Posterior cingulate gyrus (tissue), 11 donors: ENCODE measurements around the gene NSUN2.

Experiments
- DNase-seq, 10 donors: peaks; one replicate each; pipeline versions ENCODE4 v3.0.0 to v3.0.0-alpha.2; 2020 to 2021; ENCODE audit warnings: mixed read lengths in 3 of 10
- intact Hi-C: fragments of 100-400 bp; cut with DNase I; formaldehyde crosslinking; loops from one replicate; pipeline ENCODE4 v1.15.1; 2023

Gene NSUN2

DNA sequence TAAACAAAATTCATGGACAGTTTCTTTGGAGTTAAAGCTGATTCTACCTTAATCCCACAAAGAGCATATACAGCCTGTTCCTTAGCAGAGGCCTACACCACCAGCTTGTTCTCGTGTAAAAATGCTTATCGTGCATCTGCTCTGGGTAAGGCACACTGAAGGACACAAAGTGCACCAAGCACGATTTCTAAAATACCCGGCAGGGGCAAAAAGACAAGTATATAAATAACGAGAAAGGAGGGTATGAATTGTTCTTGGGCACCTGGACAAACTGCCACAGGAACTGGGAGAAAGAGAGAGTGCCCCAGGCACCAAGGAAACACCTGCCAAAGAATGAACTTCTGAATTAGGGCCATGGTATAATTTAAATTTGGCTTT is 25.3 kb downstream of the NSUN2 start:
- intact Hi-C loops, result no loop called here
- DNase-seq, result no peak

DNA sequence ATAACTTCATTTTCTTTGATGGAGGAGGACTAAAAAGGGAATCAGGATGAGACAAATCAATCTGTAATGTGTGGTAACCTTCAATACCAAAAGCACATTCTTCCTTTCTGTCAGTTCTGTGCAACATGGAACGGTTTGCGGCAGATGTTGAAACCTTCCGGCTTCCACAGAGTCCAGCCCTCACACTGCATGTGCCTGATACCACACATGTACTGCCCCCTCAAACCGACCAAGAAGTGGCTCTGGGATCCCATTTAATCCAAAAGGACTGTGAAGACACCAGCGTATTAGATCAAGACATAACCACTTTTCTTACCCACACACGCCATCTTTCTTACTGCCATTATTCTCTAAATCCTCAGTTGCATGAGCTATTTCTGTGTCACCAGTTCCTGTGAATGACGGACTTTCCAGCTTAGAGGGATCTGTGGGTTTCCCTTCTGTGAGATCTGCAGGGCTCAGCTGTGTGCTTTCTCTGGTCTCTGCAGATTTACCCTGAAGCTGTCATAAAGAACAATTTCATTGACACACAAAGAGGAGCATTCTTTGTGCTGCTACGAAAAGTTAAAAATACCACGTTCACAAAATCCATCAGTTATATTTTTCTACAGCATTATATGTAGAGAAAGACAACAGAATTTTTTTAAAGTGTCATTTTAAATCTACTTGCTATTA is 25.8 kb downstream of the NSUN2 start:
- DNase-seq, result no peak
- intact Hi-C loops, result no loop called here

DNA sequence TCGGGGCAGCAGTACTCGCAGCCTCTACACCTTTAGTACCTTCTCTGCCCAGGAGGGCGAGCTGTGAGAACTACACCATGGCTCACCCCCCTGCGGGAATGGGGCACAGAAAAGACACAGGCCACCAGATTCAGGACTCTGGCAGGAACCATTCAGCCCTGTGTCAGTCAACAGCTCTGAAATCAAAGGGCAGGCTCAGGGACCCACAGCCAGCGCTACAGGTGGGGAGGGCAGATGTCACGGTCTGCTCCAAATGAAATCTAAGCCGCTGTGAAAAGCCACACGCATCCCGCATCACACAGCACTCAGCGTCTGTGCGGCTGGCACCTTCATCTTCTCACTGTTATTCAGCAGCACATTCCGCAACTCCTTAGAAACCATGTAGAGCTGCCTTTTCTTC is 27.9 kb downstream of the NSUN2 start:
- no peak for DNase-seq
- intact Hi-C loops, result no loop called here

DNA sequence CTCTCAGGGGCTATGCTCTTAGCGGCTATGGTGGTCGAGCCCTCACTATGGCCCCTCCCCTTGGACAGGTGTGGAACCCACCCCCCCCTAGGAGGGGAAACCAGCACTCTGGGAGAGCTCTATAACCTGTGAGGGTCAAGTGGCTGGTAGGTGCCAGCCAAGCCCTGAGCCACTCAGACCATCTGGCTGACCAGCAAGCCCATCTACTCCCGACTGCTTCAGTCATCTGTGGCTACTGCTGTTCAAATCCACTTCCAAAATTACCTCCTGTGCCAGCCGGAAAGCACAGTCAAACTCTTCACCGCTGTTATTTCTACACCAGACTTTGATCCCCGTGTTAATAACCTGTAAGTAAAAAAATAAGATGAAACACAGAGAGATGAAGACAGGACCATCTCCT is 28.5 kb downstream of the NSUN2 start:
- intact Hi-C loops, result no loop called here

DNA sequence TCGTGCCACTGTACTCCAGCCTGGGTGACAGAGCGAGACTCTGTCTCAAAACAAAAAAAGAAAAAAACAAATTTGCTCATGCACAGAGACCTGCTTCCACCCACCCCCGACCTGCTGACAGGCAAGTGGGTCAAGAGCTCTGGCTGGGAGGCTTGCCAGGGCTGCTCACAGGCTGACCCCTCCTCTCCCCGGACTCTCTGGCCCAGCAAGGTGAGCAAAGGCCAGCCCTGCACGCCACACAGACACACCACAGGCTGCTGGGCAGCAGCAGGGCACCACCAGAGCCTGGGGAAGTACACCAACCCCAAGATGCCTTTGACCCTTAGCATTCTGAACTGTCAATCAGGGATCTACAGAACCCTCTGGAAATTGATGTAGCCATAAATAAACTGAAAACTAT is 29.2 kb downstream of the NSUN2 start:
- DNase-seq, result no peak

More for the DNA sequence above, 28.5 kb downstream of the NSUN2 start:
- no peak for DNase-seq

DNA sequence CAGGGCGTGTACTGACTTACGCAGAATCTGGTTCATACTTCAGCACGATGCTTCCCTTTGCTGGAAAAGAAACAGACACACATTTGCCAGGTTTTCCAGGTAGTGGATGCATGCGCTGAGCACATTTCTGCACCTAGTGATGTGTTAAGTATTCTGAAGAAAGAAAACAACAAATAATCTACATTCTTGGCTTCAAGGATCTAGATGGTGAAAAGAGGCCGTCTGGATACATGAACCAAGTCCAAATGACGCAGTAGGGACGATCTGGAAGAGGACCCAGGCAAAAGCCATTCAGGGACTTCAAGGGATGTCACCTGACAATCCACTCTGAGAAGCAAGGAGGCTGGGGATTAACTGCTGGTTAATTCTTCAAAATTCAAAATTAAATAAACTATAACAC is 30.4 kb downstream of the NSUN2 start:
- intact Hi-C loops, result no loop called here
- no peak for DNase-seq

More for the DNA sequence above, 29.2 kb downstream of the NSUN2 start:
- intact Hi-C loops, result no loop called here

DNA sequence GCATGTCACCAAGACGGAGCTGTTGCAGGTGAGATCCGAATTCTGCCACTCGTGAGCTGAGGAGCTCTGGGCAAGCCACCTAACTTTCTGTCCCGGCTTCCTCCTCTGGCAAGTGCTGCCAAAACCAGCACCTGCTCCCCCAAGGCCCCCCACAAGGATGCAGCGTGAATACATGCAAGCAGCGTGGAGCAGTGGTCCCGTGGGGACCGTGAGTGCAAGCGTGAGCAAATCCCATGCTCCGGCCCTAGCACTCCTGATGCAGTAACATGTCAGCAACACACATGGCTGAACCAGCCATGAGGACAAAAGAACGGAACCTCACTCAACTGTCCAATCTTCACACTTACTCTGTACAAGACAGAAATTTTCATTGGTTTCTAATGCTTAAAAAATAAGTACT is 31.0 kb downstream of the NSUN2 start:
- intact Hi-C loops, result no loop called here
- no peak for DNase-seq

DNA sequence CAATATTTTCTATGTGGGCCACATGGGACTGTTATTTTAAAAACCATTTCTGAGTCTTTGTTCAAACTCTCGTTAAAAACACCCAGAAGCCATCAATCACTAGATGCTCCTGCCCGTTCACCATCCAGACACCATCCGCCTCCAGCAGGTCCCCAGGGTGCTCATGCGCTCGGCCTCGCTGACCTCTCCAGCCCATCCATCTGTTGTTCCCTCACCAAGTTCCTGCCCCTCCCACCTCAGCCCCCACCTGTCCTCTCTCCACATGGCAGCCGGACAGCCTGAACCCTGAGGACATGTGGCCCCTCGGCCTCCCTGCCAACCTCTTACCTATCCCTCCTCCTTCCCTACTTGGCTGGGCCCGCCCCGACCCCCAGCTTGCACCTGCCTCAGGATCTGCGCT is 31.6 kb downstream of the NSUN2 start:
- intact Hi-C loops, result no loop called here
- DNase-seq, result no peak

DNA sequence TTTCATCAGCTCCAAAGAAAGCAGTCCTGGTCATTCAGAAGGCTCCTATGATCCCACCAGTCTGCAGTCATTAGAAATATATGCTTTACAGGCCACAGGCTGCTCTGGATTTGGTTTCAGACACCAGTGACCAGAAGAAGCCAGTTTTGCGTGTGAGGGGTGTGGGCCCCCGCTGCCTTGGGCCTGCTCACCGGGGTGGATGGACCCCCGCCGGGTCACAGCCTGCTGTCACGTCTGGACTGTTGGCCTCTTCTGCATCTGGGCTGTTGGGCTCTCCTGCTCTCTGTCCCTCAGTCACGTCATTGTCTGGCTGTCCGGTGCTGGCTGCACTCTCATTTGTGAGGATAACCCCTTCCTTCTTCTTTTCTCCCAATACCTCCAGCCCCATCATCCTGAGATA is 33.1 kb downstream of the NSUN2 start:
- DNase-seq, result no peak
- intact Hi-C loops, result no loop called here

DNA sequence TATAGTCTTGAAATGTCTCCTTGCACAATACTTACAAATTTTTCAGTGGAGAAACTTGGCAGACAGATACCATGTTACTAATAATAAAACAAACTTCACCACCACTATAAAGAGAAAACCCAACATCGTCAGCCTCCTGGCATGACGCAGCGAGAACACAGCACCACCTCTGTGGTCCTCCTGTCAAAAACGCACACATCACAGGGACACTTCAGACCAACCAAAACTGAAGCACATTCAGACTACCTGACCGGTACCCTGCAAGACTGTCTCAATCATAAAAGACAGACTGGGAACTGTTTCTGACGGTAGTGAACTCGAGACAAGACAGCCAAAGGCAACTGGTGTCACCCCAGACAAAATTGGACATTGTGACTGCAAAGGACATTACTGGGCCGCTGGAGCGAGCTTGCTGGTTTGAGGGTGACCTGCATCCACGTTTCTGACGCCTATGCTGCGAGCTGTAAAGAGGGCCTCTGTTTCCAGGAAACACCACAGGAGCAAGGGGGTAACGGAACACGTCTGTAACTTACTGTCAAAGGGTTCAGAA is 34.4 kb downstream of the NSUN2 start:
- DNase-seq, result no peak
- intact Hi-C loops, result no loop called here

DNA sequence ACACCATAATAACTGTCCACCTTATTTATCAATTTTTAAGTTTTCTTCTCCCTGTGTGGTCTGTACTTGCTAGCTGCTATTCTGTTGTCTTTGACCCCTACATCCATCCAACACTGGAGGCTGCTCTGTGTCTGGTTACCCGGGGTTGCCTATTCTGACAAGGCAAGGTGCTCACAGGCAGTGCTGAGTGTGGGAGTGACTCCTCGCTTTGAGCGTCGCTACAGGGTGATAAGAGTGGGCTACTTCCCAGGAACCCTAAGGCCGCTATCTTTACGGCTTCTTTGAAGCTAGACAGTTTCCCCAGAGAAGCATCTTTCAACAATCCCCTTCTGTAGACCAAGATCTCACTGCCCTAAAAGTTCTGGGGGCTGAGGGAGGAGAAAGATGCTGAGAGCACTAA is 35.3 kb downstream of the NSUN2 start:
- no peak for DNase-seq
- intact Hi-C loops, result no loop called here

DNA sequence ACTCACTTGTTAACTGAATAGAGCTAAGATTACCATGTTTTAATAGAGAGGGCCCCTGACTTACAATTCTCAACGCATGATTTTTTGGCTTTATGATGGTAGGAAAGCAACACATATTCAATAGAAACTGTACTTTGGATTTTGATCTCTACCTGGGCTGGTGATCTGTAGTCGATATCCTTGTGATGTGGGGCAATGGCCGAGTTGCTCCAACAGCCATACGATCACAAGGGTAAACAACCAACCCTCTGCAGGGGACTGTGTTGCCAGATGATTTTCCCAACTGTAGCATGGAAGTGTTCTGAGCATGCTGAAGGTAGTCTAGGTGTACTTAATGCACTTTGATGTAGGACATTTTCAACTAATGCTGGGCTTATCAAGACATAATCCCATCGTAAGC is 36.5 kb downstream of the NSUN2 start:
- intact Hi-C loops, result no loop called here
- no peak for DNase-seq

DNA sequence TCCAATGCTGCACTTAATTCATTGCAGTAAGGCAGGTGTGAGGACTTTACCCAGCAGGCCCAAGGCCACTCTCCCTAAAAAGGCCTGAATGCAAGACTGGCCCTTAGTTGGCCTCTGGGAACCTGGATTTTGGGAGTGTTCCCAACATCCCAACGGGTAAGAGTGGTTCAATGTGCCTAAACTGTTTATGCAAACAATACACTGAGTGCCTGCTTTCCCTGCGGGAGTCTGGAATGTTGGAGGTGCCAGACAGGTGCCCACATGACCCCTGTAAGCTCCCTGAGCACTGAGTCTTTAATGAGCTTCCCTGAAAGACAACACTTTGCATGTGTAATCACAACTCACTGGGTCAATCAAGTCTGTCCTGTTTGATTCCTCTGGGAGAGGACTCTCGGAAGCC is 37.4 kb downstream of the NSUN2 start:
- DNase-seq, result no peak
- intact Hi-C loops, result no loop called here

DNA sequence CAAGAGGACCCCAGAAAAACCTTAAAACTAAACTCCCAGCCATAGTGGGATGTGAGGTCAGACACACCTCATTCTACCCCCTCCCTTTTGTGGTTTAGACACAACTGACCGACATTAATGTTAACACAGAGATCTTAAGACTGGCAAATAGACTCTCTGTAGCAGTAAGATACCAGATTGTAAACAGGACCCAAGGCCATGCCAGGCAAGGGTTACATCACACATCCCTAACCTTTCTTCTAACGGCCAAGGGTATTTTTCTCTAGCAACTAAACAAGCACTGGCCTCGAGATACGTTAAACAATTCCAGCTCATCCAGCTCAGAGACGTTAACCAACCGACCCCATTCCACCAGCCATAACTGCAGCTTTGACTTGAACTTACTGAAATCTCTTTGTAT is 38.8 kb downstream of the NSUN2 start:
- intact Hi-C loops, result no loop called here
- no peak for DNase-seq

DNA sequence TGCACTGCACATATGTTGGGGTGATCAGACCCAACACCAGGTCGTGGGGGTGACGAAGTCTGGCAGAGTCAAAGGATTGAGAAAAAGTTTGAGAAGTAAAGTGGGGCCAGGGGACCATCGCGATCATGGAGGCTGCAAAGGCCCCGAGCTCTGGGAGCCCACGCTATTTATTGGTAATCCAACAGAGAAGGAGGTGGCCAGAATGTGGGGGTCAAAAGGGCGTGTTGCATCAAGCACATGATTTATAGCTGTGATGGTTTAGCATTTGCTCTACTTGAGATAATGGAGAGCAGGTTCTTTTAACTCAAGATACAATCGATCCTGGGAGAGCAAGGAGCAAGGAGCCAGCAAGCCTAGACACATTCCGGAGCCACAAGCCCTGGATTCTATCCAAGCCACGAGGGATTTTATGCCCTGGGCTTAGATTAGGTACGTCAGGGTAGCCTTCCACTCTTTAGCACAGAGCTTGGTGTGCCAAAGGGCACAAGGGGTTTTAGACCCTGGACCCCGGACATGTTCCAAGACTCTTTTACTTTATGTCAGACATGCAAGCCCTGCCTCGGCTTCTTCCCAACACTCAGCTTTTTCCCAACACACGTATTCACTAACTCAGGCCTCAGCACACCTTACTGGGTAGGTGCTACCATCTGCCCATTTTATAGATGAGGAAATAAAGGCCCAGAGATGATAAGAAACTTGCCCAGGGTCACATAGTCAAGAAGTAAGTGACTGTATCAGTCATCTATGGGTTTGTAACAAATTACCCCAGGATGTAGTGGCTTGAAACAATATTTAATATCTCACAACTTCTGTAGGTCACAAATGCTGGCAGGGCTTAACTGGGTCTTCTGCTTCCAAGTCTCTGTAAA is 39.5 kb downstream of the NSUN2 start:
- intact Hi-C loops, result no loop called here

DNA sequence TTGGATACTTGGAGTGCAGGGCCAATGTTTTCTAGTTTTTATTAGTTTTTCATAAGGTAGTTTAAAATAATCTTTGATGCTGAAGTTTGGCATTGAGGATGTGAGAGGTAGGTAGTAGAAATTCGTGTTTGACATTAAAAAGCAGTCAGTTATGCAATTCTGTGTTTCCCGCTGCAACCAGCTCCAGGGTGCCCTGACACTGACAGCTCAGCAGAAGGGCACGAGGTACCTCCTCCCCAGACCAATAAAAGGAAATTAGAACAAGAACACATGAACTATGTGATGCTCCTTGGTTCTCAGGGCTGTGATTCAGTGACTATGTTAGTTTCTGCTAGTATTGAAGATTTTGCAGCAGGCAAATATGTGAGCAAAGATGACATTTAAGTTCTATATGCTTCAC is 40.2 kb downstream of the NSUN2 start:
- intact Hi-C loops, result no loop called here
- DNase-seq, result peak in 1 of 10 donors; percentile 14

More for the DNA sequence above, 39.5 kb downstream of the NSUN2 start:
- DNase-seq, result peak in 1 of 10 donors; percentile 43

DNA sequence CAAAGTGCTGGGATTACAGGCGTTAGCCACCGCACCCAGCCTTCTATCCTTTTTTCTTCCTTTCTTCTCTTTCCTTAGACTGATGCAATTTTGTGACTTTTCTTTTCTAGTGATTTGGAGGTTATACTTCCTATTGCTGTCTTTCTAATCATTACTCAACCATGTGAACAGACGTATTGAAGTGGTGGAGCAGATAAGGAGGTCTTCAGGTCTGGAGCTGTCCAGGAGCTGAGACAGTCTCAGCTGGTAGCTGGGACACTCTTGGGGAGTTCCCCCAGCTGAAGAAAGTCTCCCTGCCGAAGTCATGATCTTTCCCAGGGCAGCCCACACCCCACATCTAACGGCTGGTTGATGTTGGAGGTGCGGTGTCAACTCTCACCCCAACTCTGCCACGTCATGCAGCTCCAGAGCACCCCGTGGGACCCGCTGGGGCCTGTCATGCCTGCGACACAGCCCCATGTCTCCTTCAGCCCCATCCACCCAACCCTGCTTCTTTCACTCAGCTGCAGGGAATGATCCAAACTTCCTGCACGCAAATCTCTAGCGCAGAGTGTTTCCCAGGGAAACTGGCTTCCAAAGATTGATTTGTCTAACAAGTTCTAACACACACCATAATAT is 41.1 kb downstream of the NSUN2 start:
- peak in 1 of 10 donors; percentile 77 for DNase-seq
- intact Hi-C loops, result no loop called here

DNA sequence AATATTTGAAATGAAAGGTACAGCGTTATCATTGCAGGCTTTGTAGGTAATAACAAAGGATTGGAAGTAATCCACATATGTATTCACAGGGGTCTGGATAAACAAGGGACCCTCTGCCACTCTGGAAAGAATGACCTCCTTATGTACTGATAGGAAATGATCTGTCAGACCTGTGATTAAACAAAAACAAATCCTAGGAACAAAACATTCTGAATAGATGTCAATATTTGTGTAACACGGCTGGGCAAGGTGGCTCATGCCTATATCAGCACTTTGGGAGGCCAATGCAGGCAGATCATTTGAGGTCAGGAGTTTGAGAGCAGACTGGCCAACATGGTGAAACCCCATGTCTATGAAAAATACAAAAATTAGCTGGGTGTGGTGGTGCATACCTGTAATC is 42.3 kb downstream of the NSUN2 start:
- no peak for DNase-seq
- intact Hi-C loops, result no loop called here

DNA sequence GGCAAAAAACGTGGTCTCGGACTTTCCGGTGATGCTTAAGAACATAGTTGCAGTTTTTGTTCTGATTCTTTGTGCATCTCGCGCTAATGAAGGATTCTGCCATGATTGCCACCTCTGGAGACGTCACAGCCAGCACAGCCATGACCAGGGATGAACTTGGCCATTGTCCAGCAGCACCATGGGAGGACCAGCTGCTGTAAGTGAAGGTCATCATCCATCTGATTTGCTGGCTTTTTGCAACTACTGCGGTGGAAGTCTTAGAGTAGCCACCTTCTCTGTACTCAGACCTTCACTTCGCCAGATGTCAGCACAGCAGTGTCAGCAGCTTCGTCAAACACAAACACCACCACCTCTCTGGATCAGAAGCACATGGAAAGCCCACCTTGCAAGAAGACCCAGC is 45.7 kb downstream of the NSUN2 start:
- no peak for DNase-seq
- intact Hi-C loops, result loop anchor here (10.0 kb wide), 1 partner anchor 212 kb away; the partner anchor contains the start of gene MED10

DNA sequence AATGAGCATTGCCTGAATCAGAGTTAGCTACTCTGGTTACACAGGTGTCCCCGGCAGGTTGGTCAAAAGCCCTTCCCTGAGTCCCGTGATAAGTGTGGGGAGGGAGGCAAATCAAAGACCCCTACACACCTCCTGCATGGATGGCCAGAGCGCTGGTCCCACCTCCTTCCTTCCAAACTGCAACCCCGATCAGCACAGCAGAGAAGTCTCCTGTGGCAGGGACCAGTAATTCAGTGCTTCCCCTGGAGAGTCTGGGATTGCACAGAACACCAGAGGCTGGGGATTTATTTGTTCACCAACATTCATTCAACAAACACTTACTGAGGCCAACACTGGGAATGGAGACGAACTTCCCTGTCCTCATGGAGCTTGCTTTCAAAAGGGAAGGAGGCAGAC is 46.2 kb downstream of the NSUN2 start:
- intact Hi-C loops, result loop anchor here (10.0 kb wide), 1 partner anchor 212 kb away; the partner anchor contains the start of gene MED10
- DNase-seq, result no peak
